PC-9 (cell line): Measurements from ENCODE around the gene KRT78. TPM values are rescaled to one million over a fixed set of nuclear protein-coding genes. Genes with fewer than 3 reads are reported as not detected.

Experiments
- BruUV-seq: library from RNA; stranded (reverse); fragments of 400-500 nt; replicated peaks from 2 replicates; lab custom pipeline; 2021; lab: Mats Ljungman, UMichigan
- CTCF ChIA-PET: fragments of 300-600 bp; sonication (Branson Sonifier 250); formaldehyde crosslinking; loops from one replicate; lab custom pipeline; 2022; ENCODE audit warnings: antibody characterized with exemption; lab: Charles Lee
- POLR2A ChIA-PET: fragments of 300-600 bp; sonication (Branson Sonifier 250); formaldehyde crosslinking; loops from one replicate; lab custom pipeline; 2022; ENCODE audit warnings: antibody characterized with exemption; ENCODE audit not compliant: unreplicated experiment; lab: Charles Lee
- DNase-seq, 2 experiments: peaks; one replicate each; pipeline versions ENCODE4 v3.0.0 to v3.0.0-alpha.2; 2015 to 2022; ENCODE audit warnings: mixed read lengths in 1 of 2
- H2AFZ ChIP-seq: fragments of 200-600 bp; sonication (generic); 2 replicates; pipeline ENCODE4 v1.8.1; 2017; ENCODE audit warnings: antibody characterized with exemption
- H3F3A ChIP-seq: fragments of 200-600 bp; sonication (generic); 2 replicates; pipeline ENCODE4 v1.8.1; 2017; ENCODE audit warnings: antibody characterized with exemption, mild to moderate bottlenecking, low read depth; ENCODE audit not compliant: insufficient read depth
- H3K27ac ChIP-seq: fragments of 200-600 bp; sonication (generic); 2 replicates; pipeline ENCODE4 v1.6.1; 2016; ENCODE audit warnings: mixed run types
- H3K27me3 ChIP-seq: fragments of 200-600 bp; sonication (generic); 2 replicates; pipeline ENCODE4 v1.6.1; 2016; ENCODE audit warnings: low read depth, mixed run types; ENCODE audit not compliant: insufficient read depth
- H3K36me3 ChIP-seq: fragments of 200-600 bp; sonication (generic); 2 replicates; pipeline ENCODE4 v1.6.1; 2016; ENCODE audit warnings: low read depth, mixed run types
- H3K4me1 ChIP-seq: fragments of 200-600 bp; sonication (generic); replicated peaks from 2 replicates; pipeline ENCODE4 v1.6.1; 2016; ENCODE audit warnings: mixed run types; ENCODE audit not compliant: insufficient read depth
- H3K4me2 ChIP-seq: fragments of 200-600 bp; sonication (generic); 2 replicates; pipeline ENCODE4 v1.6.1; 2017; ENCODE audit warnings: mixed run types
- H3K4me3 ChIP-seq: fragments of 200-600 bp; sonication (generic); 2 replicates; pipeline ENCODE4 v1.6.1; 2016; ENCODE audit warnings: mixed run types
- H3K79me2 ChIP-seq: fragments of 200-600 bp; sonication (generic); 2 replicates; pipeline ENCODE4 v1.6.1; 2017; ENCODE audit warnings: low read depth, mixed run types
- H3K9me2 ChIP-seq: fragments of 200-600 bp; sonication (generic); 2 replicates; pipeline ENCODE4 v1.8.1; 2017; ENCODE audit warnings: mild to moderate bottlenecking; ENCODE audit not compliant: insufficient read depth
- H3K9me3 ChIP-seq: fragments of 200-600 bp; sonication (generic); 2 replicates; pipeline ENCODE4 v1.8.1; 2016; ENCODE audit warnings: low read depth; ENCODE audit not compliant: insufficient read depth
- H4K20me1 ChIP-seq: fragments of 200-600 bp; sonication (generic); 2 replicates; pipeline ENCODE4 v1.8.1; 2017; ENCODE audit not compliant: insufficient read depth
- EZH2 ChIP-seq: fragments of 200-600 bp; sonication (generic); IDR thresholded peaks from 2 replicates; pipeline ENCODE4 v1.8.0; 2017; ENCODE audit warnings: antibody characterized with exemption, low read depth
- intact Hi-C: fragments of 100-400 bp; cut with micrococcal nuclease; formaldehyde crosslinking; loops from one replicate; pipeline ENCODE4 v1.10.0; 2022; ENCODE audit not compliant: unreplicated experiment
- total RNA-seq: library from RNA; stranded (reverse); gene quantifications from 2 replicates; pipeline ENCODE4 v1.2.3, GENCODE V29; 2021
- TF ChIP-seq, protein P1 (sequence below): fragments of 200-600 bp; sonication (generic); conservative IDR thresholded peaks from 2 replicates; pipeline ENCODE4 v1.6.1; 2017; ENCODE audit warnings: mixed run types, antibody characterized with exemption, mild to moderate bottlenecking, moderate library complexity

Gene KRT78
- total RNA-seq, 1 experiment from 2014 or later, result 1.5 TPM

GRCh38 chr12:52812073-52812400 is 36.8 kb downstream of the KRT78 start:
- Histone ChIP-seq H2AFZ (no peak overlapping the region), H3K4me2 (no peak overlapping the region), H3K9me3 (no peaks in the 10 kb centered on the region), H3K9me2 (no peaks in the 10 kb centered on the region), H3K4me3 (no peak overlapping the region), H3K27me3 (no peaks in the 10 kb centered on the region), H3K79me2 (no peaks in the 10 kb centered on the region), H4K20me1 (no peaks in the 10 kb centered on the region), H3K27ac (no peak overlapping the region), H3F3A (no peaks in the 10 kb centered on the region), H3K36me3 (no peaks in the 10 kb centered on the region), H3K4me1 (peaks cover 8% of the 10 kb centered on the region)
- ChIA-PET POLR2A (interaction anchor here (0.6 kb wide), 1 partner anchor 626 kb away, joined by 4 read pairs; no protein-coding TSS in a partner anchor), CTCF (no interaction called here)
- no peak for TF ChIP-seq EZH2
- TF ChIP-seq, protein P1, sequence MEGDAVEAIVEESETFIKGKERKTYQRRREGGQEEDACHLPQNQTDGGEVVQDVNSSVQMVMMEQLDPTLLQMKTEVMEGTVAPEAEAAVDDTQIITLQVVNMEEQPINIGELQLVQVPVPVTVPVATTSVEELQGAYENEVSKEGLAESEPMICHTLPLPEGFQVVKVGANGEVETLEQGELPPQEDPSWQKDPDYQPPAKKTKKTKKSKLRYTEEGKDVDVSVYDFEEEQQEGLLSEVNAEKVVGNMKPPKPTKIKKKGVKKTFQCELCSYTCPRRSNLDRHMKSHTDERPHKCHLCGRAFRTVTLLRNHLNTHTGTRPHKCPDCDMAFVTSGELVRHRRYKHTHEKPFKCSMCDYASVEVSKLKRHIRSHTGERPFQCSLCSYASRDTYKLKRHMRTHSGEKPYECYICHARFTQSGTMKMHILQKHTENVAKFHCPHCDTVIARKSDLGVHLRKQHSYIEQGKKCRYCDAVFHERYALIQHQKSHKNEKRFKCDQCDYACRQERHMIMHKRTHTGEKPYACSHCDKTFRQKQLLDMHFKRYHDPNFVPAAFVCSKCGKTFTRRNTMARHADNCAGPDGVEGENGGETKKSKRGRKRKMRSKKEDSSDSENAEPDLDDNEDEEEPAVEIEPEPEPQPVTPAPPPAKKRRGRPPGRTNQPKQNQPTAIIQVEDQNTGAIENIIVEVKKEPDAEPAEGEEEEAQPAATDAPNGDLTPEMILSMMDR, result no peak
- no TSS peak for BruUV-seq
- intact Hi-C loops, result no loop called here
- no peak for DNase-seq

DNA sequence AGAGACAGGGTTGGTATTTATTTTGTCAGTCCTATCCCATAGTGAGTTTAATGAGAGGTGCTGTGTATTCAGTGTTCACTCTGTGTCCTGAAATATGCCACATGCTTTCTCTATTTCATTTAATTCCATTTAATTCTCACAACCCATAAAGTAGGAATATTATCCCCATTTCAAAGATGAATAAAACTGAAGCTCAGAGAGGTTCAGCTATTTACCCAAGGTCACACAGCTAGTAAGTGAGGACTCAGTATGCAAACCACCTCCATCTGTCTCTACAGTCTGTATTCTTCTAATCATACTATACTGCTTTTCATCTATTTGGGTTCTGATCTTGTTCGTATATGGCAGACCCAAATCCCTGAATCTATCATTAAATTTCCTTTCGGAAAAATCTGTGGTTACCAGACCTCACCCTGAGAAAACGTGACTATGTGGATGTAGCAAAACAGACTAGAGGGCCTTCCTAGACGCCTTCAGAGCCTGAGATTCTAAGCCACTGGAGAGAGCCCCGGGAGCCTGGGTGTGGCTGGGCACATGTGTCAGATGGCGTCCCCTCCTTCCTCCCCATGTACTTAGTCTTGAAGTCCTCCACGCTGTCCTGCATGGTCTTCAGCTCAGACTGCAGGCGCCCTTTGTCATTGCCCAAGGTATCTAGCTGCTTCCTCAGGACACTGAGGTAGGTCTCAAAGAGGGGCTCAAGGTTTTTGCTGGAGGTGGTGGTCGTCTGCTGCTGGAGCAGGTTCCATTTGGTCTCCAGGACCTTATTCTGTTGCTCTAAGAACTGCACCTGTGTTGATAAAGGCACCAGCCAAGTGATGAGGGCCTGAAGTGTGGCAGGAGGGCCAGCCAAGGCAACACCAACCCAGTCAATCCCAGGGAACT is 37.4 kb downstream of the KRT78 start:
- CTCF ChIA-PET, result no interaction called here

GRCh38 chr12:52810554-52810953 is 38.2 kb downstream of the KRT78 start:
- TF ChIP-seq, protein P1, result no peak
- no peak for TF ChIP-seq EZH2
- no peak overlapping the region for H2AFZ ChIP-seq

More for the DNA sequence above, 37.4 kb downstream of the KRT78 start:
- Histone ChIP-seq H3K4me1 (peaks cover 8% of the 10 kb centered on the region), H3K79me2 (no peaks in the 10 kb centered on the region), H3K36me3 (no peaks in the 10 kb centered on the region), H3K4me3 (no peak overlapping the region), H3K27me3 (no peaks in the 10 kb centered on the region), H4K20me1 (no peaks in the 10 kb centered on the region), H3K4me2 (no peak overlapping the region), H3K27ac (no peak overlapping the region), H3K9me2 (no peaks in the 10 kb centered on the region), H3F3A (no peaks in the 10 kb centered on the region), H3K9me3 (no peaks in the 10 kb centered on the region), H2AFZ (no peak overlapping the region)
- intact Hi-C loops, result no loop called here
- TF ChIP-seq EZH2, result no peak
- TF ChIP-seq, protein P1, result no peak
- no peak for DNase-seq
- no TSS peak for BruUV-seq
- POLR2A ChIA-PET, result no interaction called here

More at GRCh38 chr12:52810554-52810953, 38.2 kb downstream of the KRT78 start:
- no peaks in the 10 kb centered on the region for H3F3A ChIP-seq
- H3K36me3 ChIP-seq, result no peaks in the 10 kb centered on the region
- H3K4me2 ChIP-seq, result no peak overlapping the region
- H3K27ac ChIP-seq, result no peak overlapping the region
- DNase-seq, result no peak
- no TSS peak for BruUV-seq
- intact Hi-C loops, result no loop called here
- H3K9me3 ChIP-seq, result no peaks in the 10 kb centered on the region
- peaks cover 8% of the 10 kb centered on the region for H3K4me1 ChIP-seq
- H3K79me2 ChIP-seq, result no peaks in the 10 kb centered on the region
- ChIA-PET POLR2A (no interaction called here), CTCF (no interaction called here)
- H3K27me3 ChIP-seq, result no peaks in the 10 kb centered on the region
- no peaks in the 10 kb centered on the region for H4K20me1 ChIP-seq
- H3K4me3 ChIP-seq, result no peak overlapping the region
- H3K9me2 ChIP-seq, result no peaks in the 10 kb centered on the region
